Measurements from ENCODE around the gene STX17. TPM values are rescaled to one million over a fixed set of nuclear protein-coding genes. Genes with fewer than 3 reads are reported as not detected.

Gene STX17
- total and polyA plus RNA-seq, 2 of the 13 experiments (the other 11 are each of a cell fraction or from before 2014, with no cell fraction given) = 8.3 to 25.7 TPM

DNA sequence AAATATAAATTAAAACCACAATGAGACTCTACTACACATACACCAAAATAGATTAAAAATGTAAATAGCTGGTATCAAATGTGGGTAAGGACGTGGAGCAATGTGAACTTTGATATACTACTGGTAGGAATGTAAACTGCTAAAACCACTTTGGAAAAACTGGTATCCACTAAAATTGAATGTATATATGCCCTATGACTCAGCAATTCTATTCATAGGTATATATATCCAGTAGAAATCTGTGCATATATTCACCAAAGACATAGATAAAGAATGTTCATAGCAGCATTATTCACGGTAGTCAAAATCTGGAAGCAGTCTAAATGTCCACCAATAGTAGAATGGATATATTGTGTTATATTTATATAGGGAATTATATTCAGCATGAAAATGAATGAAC, 107.1 kb downstream of the STX17 start:
- in situ Hi-C loops (cut with HindIII; ENCODE audit: extremely low pct_ligation_motif_present, low pct_unique_long_range_greater_than_20kb) (loop anchor here (10.0 to 25.0 kb wide), 3 partner anchors 209 to 826 kb away; no protein-coding TSS in a partner anchor), intact Hi-C loops (cut with micrococcal nuclease; ENCODE audit: unreplicated experiment) (loop anchor here (5.0 kb wide), 1 partner anchor 106 kb away; the partner anchor contains the start of gene STX17)
- DNase-seq (ENCODE audit: low spot score) (no peak), FAIRE-seq (no peak), ATAC-seq (no peak)
- Histone ChIP-seq H3K4me2 (ENCODE audit: low read depth, low read length) (no peak overlapping the region), H3K4me3 (replicated peaks in 1 of 3; ENCODE audit: insufficient read depth in 1 of 3, low read depth in 2 of 3, low read length in 3 of 3) (no peak overlapping the region), H3K36me3 (replicated peaks in 1 of 2; ENCODE audit: control insufficient read depth in 1 of 2, insufficient read depth in 2 of 2, low read length in 2 of 2) (peaks cover 0 to 14% of the 10 kb centered on the region in 2 experiments; a peak in 3 of 5 replicates), H4K20me1 (ENCODE audit: insufficient read depth, low read length) (no peaks in the 10 kb centered on the region), H3K27ac (ENCODE audit: extremely low read length, insufficient read depth, low read length) (no peak overlapping the region), H3K27me3 (ENCODE audit: control insufficient read depth in 1 of 2, insufficient read depth in 2 of 2, low read length in 2 of 2) (no peaks in the 10 kb centered on the region), H3K9me3 (ENCODE audit: low read length) (no peaks in the 10 kb centered on the region), H3K79me2 (ENCODE audit: insufficient read depth, low read length) (no peaks in the 10 kb centered on the region), H3K9ac (ENCODE audit: insufficient read depth, low read depth, low read length) (no peak overlapping the region), H2AFZ (ENCODE audit: low read length) (no peak overlapping the region), H3K4me1 (ENCODE audit: insufficient read depth, low read length) (no peaks in the 10 kb centered on the region)
- 82% methylated on average over 2 of the region's 2 CpGs for WGBS (ENCODE audit: low lambda C conversion rate)
- BruUV-seq (replicated peaks) = no TSS peak
- TF ChIP-seq, protein P1, sequence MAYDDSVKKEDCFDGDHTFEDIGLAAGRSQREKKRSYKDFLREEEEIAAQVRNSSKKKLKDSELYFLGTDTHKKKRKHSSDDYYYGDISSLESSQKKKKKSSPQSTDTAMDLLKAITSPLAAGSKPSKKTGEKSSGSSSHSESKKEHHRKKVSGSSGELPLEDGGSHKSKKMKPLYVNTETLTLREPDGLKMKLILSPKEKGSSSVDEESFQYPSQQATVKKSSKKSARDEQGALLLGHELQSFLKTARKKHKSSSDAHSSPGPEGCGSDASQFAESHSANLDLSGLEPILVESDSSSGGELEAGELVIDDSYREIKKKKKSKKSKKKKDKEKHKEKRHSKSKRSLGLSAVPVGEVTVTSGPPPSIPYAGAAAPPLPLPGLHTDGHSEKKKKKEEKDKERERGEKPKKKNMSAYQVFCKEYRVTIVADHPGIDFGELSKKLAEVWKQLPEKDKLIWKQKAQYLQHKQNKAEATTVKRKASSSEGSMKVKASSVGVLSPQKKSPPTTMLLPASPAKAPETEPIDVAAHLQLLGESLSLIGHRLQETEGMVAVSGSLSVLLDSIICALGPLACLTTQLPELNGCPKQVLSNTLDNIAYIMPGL (CRISPR knock-in tag; IDR thresholded peaks at IDR 0.05; ENCODE audit: borderline replicate concordance in 1 of 2, low read depth in 1 of 2) = no peak
- TF ChIP-seq MAFK (conservative IDR thresholded peaks at IDR 0.05 in 1 of 2, IDR thresholded peaks at IDR 0.05 in 1 of 2; ENCODE audit: low read length in 2 of 2) (peak; percentile 9 to 33; a peak in 1 of 4 replicates), ETV5 (CRISPR knock-in tag; IDR thresholded peaks at IDR 0.05; ENCODE audit: borderline replicate concordance) (no peak), SIX1 (CRISPR knock-in tag; IDR thresholded peaks at IDR 0.05; ENCODE audit: borderline replicate concordance) (no peak), CEBPB (IDR thresholded peaks at IDR 0.05; ENCODE audit: borderline replicate concordance, low read depth, low read length) (no peak), ZNF788 (CRISPR knock-in tag; IDR thresholded peaks at IDR 0.05; ENCODE audit: borderline replicate concordance) (no peak), HNF1B (CRISPR knock-in tag; IDR thresholded peaks at IDR 0.05) (no peak), MAFF (IDR thresholded peaks at IDR 0.05; ENCODE audit: low read depth, low read length) (0 out of 2 replicates have a peak, but pooled peaks have one; percentile 1), NFE2L2 (IDR thresholded peaks at IDR 0.05; ENCODE audit: low read length) (peak; percentile 83), ZNF232 (CRISPR knock-in tag; IDR thresholded peaks at IDR 0.05; ENCODE audit: borderline replicate concordance) (no peak)
- TF ChIP-seq, protein P2, sequence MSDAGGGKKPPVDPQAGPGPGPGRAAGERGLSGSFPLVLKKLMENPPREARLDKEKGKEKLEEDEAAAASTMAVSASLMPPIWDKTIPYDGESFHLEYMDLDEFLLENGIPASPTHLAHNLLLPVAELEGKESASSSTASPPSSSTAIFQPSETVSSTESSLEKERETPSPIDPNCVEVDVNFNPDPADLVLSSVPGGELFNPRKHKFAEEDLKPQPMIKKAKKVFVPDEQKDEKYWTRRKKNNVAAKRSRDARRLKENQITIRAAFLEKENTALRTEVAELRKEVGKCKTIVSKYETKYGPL (CRISPR knock-in tag; IDR thresholded peaks at IDR 0.05) = no peak
- ChIA-PET CTCF (ENCODE audit: low intra/inter-chr PET ratio, low total read pairs) (no interaction called here), POLR2A (no interaction called here)

All from HepG2 (cell line).